ENCODE data around the gene CBLB.

GRCh38 chr3:105704726-105705410 lies 163.9 kb downstream of the CBLB start:
- no peak for TF ChIP-seq ZSCAN23 (tag by site-specific recombination; IDR thresholded peaks at IDR 0.05)
- no peak for TF ChIP-seq ZNF202 (tag by site-specific recombination; IDR thresholded peaks at IDR 0.05; ENCODE audit: borderline replicate concordance)
- TF ChIP-seq ZNF530 (tag by site-specific recombination; IDR thresholded peaks at IDR 0.05; ENCODE audit: low read depth): no peak
- TF ChIP-seq CTCF (tag by site-specific recombination; IDR thresholded peaks at IDR 0.05): no peak
- no peak for TF ChIP-seq ZNF366 (tag by site-specific recombination; conservative IDR thresholded peaks at IDR 0.05)
- TF ChIP-seq, protein P1, sequence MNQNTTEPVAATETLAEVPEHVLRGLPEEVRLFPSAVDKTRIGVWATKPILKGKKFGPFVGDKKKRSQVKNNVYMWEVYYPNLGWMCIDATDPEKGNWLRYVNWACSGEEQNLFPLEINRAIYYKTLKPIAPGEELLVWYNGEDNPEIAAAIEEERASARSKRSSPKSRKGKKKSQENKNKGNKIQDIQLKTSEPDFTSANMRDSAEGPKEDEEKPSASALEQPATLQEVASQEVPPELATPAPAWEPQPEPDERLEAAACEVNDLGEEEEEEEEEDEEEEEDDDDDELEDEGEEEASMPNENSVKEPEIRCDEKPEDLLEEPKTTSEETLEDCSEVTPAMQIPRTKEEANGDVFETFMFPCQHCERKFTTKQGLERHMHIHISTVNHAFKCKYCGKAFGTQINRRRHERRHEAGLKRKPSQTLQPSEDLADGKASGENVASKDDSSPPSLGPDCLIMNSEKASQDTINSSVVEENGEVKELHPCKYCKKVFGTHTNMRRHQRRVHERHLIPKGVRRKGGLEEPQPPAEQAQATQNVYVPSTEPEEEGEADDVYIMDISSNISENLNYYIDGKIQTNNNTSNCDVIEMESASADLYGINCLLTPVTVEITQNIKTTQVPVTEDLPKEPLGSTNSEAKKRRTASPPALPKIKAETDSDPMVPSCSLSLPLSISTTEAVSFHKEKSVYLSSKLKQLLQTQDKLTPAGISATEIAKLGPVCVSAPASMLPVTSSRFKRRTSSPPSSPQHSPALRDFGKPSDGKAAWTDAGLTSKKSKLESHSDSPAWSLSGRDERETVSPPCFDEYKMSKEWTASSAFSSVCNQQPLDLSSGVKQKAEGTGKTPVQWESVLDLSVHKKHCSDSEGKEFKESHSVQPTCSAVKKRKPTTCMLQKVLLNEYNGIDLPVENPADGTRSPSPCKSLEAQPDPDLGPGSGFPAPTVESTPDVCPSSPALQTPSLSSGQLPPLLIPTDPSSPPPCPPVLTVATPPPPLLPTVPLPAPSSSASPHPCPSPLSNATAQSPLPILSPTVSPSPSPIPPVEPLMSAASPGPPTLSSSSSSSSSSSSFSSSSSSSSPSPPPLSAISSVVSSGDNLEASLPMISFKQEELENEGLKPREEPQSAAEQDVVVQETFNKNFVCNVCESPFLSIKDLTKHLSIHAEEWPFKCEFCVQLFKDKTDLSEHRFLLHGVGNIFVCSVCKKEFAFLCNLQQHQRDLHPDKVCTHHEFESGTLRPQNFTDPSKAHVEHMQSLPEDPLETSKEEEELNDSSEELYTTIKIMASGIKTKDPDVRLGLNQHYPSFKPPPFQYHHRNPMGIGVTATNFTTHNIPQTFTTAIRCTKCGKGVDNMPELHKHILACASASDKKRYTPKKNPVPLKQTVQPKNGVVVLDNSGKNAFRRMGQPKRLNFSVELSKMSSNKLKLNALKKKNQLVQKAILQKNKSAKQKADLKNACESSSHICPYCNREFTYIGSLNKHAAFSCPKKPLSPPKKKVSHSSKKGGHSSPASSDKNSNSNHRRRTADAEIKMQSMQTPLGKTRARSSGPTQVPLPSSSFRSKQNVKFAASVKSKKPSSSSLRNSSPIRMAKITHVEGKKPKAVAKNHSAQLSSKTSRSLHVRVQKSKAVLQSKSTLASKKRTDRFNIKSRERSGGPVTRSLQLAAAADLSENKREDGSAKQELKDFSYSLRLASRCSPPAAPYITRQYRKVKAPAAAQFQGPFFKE (tag by site-specific recombination; IDR thresholded peaks at IDR 0.05; ENCODE audit: borderline replicate concordance): no peak
- no peak for TF ChIP-seq ZNF350 (tag by site-specific recombination; IDR thresholded peaks at IDR 0.05)
- no peak for TF ChIP-seq ZNF132 (tag by site-specific recombination; IDR thresholded peaks at IDR 0.05; ENCODE audit: borderline replicate concordance)

Measured in HEK293 (cell line).